GM12872 (cell line): Measurements from ENCODE around the gene CDNF.

Experiments
- TF ChIP-seq, protein P1 (sequence below): IDR thresholded peaks from 3 replicates; pipeline ENCODE4 v1.5.1; 2011; ENCODE audit warnings: low read depth, mild to moderate bottlenecking, low read length, moderate library complexity; ENCODE audit not compliant: insufficient read depth

Gene CDNF

DNA sequence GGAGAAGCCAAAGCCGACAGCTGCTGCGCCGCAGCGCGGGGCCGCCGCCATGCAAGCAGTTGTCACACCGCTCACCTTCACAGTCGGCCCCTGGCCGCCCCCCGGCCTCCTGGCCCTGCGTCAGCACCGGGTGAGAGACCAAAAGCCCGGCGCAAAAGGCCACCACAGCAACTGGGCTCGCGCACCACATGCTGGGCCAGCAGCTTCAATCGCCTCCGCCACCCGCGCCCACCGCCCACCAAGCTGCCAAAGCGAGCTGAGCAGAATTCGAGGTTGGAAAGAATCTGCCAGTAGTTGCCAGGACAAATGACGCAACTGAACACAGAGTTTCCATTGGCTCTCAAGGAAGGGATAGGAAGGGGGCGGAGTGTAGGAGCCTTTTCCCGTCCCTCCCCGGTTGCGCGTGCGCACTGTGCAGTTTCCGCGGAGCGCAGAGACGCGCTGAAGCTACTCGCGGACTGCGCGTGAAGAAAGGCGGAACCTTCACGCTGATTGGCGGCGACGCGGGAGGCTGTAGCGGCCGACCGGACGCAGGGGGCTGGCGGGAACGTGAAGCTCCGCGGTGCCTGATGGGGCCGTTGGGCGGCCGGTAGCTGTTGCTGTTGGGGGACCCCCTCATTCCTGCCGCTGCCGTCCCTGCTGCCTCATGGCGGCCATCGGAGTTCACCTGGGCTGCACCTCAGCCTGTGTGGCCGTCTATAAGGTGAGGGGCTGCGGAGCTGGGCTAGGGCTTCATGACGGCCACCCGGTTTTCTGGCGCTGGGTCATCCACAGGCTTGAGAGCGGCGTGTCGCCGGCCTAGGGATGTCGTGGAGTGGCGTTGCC, at the start of gene CDNF, which contains the start of the genes HSPA14 and MSANTD7:
TSS of gene CDNF (minus strand) at position 281 of the 825 bp plus-strand sequence. CDS start at position 190, 91 bp downstream.
TSS of gene HSPA14 (plus strand) at position 550 of the 825 bp plus-strand sequence. CDS start at position 647, 97 bp downstream.
TSS of gene MSANTD7 (plus strand) at position 550 of the 825 bp plus-strand sequence. CDS start 3,979 bp downstream, outside the sequence.
- TF ChIP-seq, protein P1, sequence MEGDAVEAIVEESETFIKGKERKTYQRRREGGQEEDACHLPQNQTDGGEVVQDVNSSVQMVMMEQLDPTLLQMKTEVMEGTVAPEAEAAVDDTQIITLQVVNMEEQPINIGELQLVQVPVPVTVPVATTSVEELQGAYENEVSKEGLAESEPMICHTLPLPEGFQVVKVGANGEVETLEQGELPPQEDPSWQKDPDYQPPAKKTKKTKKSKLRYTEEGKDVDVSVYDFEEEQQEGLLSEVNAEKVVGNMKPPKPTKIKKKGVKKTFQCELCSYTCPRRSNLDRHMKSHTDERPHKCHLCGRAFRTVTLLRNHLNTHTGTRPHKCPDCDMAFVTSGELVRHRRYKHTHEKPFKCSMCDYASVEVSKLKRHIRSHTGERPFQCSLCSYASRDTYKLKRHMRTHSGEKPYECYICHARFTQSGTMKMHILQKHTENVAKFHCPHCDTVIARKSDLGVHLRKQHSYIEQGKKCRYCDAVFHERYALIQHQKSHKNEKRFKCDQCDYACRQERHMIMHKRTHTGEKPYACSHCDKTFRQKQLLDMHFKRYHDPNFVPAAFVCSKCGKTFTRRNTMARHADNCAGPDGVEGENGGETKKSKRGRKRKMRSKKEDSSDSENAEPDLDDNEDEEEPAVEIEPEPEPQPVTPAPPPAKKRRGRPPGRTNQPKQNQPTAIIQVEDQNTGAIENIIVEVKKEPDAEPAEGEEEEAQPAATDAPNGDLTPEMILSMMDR: no peak

DNA sequence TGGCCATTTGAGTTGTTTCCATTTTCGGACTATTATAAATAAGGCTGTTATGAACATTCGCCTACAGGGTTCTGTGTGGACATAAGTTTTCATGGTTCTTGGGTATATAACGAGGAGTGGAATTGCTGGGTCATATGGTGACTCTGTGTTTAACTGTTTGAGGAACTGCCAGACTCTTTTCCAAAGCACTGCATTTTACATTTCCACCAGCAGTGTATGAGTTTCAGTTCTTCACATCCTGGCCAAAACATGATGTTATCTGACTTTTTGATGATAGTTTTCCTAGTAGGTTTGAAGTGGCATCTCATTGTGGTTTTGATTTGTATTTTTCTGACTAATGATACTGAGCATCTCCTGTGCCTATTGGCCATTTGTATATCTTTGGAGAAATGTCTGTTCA, 46.2 kb upstream of the CDNF start:
- TF ChIP-seq, protein P1: no peak

DNA sequence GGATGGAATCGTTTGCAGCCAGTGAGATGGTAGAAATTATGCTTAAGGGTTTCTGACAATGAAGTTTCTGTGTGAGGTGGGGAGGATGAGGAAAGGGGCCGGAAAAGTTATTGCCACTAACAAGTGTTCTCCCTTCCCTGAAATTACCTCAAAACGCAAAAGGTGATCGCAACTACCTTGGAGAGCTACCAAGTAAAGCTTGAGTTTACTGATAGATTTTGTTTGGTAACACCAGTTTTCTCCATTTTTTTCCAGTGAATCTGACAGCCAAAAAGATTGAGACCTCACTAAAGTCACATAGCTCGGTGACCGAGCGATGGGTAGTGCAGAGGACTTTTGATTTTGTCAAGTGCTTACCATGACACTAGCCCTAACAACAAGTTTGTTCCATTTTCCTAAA, 42.4 kb upstream of the CDNF start:
- TF ChIP-seq, protein P1: no peak

DNA sequence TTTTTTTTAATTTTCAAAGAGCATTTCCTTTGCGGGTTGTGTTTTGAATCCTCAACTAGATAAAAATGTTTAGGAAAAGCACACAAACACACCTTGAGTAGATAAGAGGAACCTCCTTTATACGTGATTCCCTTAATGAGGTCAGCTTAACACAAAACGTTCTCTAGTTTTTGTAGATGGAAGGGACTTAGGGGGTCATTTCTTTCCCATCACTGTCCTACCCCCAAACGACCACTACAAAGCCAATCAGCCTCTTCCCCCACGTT, 42.0 kb upstream of the CDNF start:
- TF ChIP-seq, protein P1: no peak

DNA sequence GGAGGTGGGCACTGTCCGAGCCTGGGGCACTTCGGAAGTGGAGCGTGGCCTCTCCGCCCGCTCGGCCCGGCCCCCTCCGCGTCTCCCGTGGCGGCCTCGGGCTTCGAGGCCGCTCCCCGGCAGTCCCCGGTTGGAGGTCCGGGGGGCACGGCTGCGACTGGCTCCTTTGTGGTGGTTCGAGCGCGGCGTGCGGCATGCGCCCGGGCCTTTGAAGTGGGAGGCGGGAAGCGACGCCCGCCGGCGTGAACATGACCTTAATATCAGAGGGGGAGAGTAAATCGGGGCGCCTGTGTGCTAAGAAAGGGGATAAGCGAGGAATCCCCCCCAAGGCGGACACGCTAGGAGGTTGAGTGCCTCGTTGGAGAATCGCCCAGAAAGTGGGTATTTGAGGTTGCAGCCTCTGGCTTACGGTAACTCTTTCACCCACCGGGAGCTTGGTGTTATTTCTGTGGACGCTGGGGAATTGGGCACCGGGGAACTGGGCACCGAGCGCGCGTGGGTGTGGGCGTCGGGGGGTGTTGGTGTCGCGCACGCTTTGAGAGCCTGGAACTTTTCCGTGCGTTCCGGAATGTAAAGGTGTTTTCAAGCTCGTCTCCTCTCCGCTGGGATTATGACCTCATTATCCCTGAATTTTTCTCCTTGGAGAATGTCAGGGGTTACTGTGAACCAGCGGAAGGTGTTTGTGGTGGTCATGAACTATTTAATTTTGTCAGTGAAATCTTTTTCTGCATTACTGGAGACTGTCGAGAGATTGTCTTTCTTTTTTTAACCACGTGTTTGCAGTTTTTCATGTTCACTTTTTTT, 41.5 kb upstream of the CDNF start:
- TF ChIP-seq, protein P1: no peak

DNA sequence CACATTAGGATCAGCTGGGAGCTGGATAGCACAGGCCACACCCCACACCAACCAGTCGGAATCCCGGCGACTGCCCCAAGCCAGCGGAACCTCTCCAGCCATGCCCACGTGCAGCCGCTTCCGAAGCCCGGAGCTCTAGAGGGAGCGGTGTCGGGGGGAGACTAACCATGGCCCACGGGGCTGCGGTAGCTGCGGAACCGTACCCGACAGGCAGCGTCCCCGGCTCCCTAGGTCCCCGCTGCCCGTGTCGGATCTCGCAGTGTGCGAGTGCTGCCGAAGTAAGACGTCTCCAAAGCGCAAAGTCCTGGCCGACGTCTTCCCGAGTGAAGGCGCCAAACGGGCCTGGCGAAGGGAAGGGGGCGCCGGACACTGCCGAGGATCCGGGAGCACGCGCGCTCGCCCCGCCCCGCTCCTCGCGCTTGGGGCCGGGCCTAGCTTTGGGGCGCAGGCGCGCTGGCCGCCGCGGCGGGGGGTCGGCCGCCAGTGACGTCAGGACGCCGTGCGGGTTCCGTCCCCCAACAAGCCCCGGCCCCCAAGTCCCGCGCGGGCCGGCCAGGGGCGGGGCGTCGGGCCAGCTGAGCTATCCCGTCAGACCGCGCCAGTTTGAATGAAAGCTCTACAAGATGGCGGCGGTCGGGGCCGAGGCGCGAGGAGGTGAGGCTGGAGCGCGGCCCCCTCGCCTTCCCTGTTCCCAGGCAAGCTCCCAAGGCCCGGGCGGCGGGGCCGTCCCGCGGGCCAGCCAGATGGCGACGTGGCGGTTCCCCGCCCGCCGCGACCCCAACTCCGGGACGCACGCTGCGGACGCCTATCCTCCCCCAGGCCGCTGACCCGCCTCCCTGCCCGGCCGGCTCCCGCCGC, 40.7 kb upstream of the CDNF start, which contains the start of gene SUV39H2:
TSS of gene SUV39H2 (plus strand) at position 601 of the 858 bp plus-strand sequence. CDS start at position 624, 23 bp downstream.
- TF ChIP-seq, protein P1: no peak
